ENCODE measurements around the gene GRK5.

- TF ChIP-seq CTCF (IDR thresholded peaks at IDR 0.05): no peak
- no peak for TF ChIP-seq POLR2A (IDR thresholded peaks at IDR 0.05)
Measured at GRCh38 chr10:119327096-119327745, 119.8 kb downstream of the GRK5 start.

Data from Peyer's patch (tissue), 4 donors.